Measurements from ENCODE around the gene RASGEF1B. TPM values are rescaled to one million over a fixed set of nuclear protein-coding genes. Genes with fewer than 3 reads are reported as not detected.

The RASGEF1B gene
- total RNA-seq, 1 donor from 2014 or later: 10.7 TPM

DNA sequence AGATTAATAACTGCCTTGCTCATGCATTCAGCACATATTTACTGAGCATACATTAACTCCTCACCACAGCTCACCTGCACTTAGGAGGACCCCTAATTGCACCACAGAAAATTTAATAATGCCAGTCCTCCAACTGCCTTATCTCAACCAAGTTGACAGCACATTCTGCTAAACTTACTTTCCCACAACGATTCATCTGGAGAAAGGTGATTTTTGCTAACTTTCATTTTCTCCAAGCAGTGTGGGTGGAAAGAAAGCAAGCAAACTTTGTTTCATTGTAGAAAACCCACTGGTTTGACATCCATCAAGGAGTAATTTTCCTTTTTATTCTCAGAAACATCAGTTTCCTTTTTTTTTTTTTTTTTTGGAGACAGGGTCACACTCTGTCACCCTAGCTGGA, 49.1 kb downstream of the RASGEF1B start:
- H3K4me3 Mint-ChIP-seq (ENCODE audit: unreplicated experiment): no peak overlapping the region

DNA sequence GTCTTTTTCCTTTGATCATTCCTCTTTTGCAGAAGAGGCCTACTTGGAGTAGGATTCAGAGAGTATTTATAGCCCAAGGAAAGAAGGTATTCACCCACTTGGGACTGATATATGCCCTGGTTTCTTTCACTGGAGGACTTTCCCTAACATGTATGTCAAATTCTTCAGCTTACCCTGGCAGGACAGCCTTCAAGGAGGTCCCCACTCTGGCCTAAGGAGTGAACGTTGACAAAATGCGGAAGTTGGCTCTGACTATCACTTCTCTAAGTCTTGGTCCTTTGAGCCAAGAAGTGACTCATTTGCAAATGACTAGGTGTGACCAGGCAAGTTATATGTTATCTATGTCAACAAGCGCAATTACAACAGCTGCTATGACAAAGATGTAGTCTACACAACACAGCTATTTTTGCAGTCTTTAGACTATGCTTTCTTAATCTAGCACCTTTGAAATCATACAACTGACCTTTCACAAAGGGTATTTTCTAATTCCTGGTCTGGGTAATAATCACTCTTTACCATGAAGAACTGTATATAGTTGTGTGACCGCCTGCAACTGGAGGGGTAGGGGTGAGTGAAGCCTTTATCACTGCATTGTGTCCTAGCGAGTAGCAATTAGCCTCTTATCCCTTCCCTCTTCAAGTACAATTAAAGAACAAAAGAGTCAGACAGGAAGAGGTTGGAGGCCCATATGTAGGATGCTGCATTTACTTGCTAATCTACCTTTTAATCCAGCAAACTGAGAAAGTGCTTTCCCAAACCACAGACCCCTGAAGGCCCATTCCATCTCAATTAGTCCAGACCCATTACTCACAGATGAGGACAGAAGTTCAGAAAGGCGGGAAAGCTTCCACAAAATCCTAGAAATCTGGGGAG, 50.1 kb downstream of the RASGEF1B start:
- no peak for DNase-seq (ENCODE audit: low spot score)
- no peaks in the 10 kb centered on the region for H3K27me3 Mint-ChIP-seq (ENCODE audit: unreplicated experiment)
- H3K36me3 Mint-ChIP-seq (ENCODE audit: low read depth, unreplicated experiment): peaks cover 7% of the 10 kb centered on the region
- no peak overlapping the region for H3K27ac Mint-ChIP-seq (ENCODE audit: unreplicated experiment)
- TF ChIP-seq, protein P1, sequence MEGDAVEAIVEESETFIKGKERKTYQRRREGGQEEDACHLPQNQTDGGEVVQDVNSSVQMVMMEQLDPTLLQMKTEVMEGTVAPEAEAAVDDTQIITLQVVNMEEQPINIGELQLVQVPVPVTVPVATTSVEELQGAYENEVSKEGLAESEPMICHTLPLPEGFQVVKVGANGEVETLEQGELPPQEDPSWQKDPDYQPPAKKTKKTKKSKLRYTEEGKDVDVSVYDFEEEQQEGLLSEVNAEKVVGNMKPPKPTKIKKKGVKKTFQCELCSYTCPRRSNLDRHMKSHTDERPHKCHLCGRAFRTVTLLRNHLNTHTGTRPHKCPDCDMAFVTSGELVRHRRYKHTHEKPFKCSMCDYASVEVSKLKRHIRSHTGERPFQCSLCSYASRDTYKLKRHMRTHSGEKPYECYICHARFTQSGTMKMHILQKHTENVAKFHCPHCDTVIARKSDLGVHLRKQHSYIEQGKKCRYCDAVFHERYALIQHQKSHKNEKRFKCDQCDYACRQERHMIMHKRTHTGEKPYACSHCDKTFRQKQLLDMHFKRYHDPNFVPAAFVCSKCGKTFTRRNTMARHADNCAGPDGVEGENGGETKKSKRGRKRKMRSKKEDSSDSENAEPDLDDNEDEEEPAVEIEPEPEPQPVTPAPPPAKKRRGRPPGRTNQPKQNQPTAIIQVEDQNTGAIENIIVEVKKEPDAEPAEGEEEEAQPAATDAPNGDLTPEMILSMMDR (IDR thresholded peaks at IDR 0.05; ENCODE audit: unreplicated experiment): no peak
- H3K4me1 Mint-ChIP-seq (ENCODE audit: unreplicated experiment): peaks cover 4% of the 10 kb centered on the region
- no peak overlapping the region for H3K4me3 Mint-ChIP-seq (ENCODE audit: unreplicated experiment)
- no peaks in the 10 kb centered on the region for H3K9me3 Mint-ChIP-seq (ENCODE audit: unreplicated experiment)

More for the DNA sequence above, 49.1 kb downstream of the RASGEF1B start:
- Mint-ChIP-seq H3K9me3 (ENCODE audit: unreplicated experiment) (no peaks in the 10 kb centered on the region), H3K27ac (ENCODE audit: unreplicated experiment) (no peak overlapping the region), H3K36me3 (ENCODE audit: low read depth, unreplicated experiment) (peaks cover 7% of the 10 kb centered on the region), H3K4me1 (ENCODE audit: unreplicated experiment) (peaks cover 5% of the 10 kb centered on the region), H3K27me3 (ENCODE audit: unreplicated experiment) (no peaks in the 10 kb centered on the region)
- no peak for DNase-seq (ENCODE audit: low spot score)
- TF ChIP-seq, protein P1 (IDR thresholded peaks at IDR 0.05; ENCODE audit: unreplicated experiment): no peak

DNA sequence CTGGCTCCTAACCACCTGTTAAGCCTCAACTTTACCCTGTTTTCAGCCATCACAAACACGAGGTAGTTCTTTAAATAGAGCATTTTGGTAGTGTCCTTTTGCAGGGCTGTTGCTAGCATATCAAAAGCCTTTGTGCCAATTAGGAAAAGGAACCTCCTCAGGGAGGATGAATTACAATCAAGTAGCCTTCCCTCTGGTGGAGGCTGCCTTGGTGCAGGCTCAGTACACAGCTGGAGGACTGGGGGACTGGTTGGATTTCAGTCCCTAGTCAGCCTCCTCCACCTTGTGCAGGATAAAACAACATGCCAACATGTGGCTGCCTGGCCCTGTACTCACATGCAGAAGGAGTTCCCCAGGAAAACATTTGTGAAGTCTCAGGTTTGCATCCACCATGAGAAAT, 53.1 kb downstream of the RASGEF1B start:
- H3K27ac Mint-ChIP-seq (ENCODE audit: unreplicated experiment): no peak overlapping the region
- TF ChIP-seq, protein P1 (IDR thresholded peaks at IDR 0.05; ENCODE audit: unreplicated experiment): no peak
- H3K27me3 Mint-ChIP-seq (ENCODE audit: unreplicated experiment): no peaks in the 10 kb centered on the region
- H3K36me3 Mint-ChIP-seq (ENCODE audit: low read depth, unreplicated experiment): no peaks in the 10 kb centered on the region
- peaks cover 4% of the 10 kb centered on the region for H3K4me1 Mint-ChIP-seq (ENCODE audit: unreplicated experiment)
- DNase-seq (ENCODE audit: low spot score): no peak
- H3K9me3 Mint-ChIP-seq (ENCODE audit: unreplicated experiment): no peaks in the 10 kb centered on the region
- H3K4me3 Mint-ChIP-seq (ENCODE audit: unreplicated experiment): no peak overlapping the region

DNA sequence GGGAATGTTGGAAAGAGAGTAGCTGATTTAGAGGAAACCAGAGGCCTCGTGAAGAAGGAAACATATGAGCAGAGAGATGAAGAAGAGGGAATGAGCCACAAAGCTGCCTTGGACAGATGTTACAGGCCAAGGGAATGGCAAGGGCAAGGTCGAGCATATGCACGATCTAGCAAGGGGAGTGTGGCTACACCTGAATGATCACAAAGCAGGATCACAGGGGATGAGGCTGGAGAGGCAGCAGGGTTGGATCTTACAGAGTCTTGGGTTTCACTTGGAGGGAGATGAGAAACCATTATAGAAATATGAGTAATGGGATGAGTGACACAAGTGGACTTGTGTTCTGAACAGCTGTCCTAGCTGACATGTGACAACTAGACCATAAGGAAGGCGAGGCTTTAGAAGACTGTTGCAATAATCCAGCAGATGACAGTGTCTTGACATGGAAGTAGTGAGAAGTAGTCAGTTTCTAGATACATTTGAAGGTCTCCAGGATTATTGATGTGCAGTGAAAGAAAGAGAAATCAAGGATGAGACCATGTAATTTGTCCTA, 58.7 kb downstream of the RASGEF1B start:
- Mint-ChIP-seq H3K4me1 (ENCODE audit: unreplicated experiment) (peaks cover 19% of the 10 kb centered on the region), H3K36me3 (ENCODE audit: low read depth, unreplicated experiment) (no peaks in the 10 kb centered on the region), H3K4me3 (ENCODE audit: unreplicated experiment) (no peak overlapping the region), H3K9me3 (ENCODE audit: unreplicated experiment) (no peaks in the 10 kb centered on the region), H3K27me3 (ENCODE audit: unreplicated experiment) (no peaks in the 10 kb centered on the region), H3K27ac (ENCODE audit: unreplicated experiment) (no peak overlapping the region)
- DNase-seq (ENCODE audit: low spot score): no peak
- TF ChIP-seq, protein P1 (IDR thresholded peaks at IDR 0.05; ENCODE audit: unreplicated experiment): no peak

DNA sequence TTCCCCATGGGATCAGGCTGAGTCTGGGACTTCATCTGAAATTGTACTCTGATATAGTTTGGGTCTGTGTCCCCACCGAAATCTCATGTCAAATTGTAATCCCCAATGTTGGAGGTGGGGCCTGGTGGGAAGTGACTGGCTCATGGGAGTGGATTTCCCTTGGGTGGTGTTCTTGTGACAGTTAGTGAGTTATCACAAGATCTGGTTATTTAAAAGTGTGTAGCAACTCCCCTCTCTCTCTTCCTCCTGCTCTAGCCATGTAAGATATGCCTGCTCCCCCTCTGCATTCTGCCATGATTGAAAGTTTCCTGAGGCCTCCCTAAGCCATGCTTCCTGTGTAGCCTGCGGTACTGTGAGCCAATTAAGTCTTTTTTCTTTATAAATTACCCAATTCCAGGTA, 61.0 kb downstream of the RASGEF1B start:
- Mint-ChIP-seq H3K27ac (ENCODE audit: unreplicated experiment) (no peak overlapping the region), H3K9me3 (ENCODE audit: unreplicated experiment) (no peaks in the 10 kb centered on the region), H3K4me3 (ENCODE audit: unreplicated experiment) (no peak overlapping the region), H3K27me3 (ENCODE audit: unreplicated experiment) (no peaks in the 10 kb centered on the region), H3K4me1 (ENCODE audit: unreplicated experiment) (peaks cover 25% of the 10 kb centered on the region), H3K36me3 (ENCODE audit: low read depth, unreplicated experiment) (no peaks in the 10 kb centered on the region)
- no peak for DNase-seq (ENCODE audit: low spot score)
- TF ChIP-seq, protein P1 (IDR thresholded peaks at IDR 0.05; ENCODE audit: unreplicated experiment): no peak

All from endothelial cell (in vitro differentiated cells).